HG03066 (cell line): ENCODE results near the gene ITGB3BP.
"Not testable (repeated sequence)": the region's sequence is repeated elsewhere in the genome, so short reads cannot be mapped to it uniquely, and the experiment has no call there.

Experiments
- ATAC-seq: cut with Tn5 transposase; IDR thresholded peaks from one replicate; pipeline ENCODE4 v1.9.1; 2021; ENCODE audit warnings: low read depth; ENCODE audit not compliant: unreplicated experiment

ITGB3BP gene

DNA sequence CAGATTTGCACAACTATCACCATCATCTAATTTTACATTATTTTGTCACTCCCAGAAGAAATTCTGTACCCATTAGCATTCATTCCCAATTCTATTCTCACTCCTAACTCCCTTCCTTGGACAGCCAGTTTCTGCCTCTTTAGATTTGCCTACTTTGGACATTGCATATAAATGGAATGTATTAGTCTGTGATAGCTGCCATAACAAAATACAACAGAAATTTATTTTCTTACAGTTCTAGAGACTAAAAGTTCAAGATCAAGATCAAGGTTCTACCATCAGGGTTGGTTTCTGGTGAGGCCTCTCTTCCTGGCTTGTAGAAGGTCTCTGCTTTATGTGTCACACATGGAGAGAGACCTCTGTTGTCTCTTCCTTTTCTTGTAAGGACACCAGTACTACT, 93.7 kb downstream of the ITGB3BP start:
- no peak for ATAC-seq

DNA sequence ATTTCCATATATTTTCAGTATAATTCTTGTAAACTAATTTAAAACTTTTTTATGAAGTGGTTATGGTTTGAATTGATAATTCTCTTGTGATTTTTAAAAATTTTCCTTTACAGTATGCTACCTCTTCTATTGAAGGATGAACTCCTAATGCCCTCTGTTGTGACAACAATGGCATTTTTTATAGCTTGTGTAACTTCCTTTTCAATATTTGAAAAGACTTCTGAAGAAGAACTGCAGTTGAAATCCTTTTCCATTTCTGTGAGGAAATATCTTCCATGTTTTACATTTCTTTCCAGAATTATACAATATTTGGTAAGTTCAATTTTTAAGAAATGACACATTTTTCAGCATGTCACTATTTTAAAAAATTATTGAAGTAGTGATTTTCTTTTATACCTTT, 94.2 kb downstream of the ITGB3BP start:
- ATAC-seq, result no peak

DNA sequence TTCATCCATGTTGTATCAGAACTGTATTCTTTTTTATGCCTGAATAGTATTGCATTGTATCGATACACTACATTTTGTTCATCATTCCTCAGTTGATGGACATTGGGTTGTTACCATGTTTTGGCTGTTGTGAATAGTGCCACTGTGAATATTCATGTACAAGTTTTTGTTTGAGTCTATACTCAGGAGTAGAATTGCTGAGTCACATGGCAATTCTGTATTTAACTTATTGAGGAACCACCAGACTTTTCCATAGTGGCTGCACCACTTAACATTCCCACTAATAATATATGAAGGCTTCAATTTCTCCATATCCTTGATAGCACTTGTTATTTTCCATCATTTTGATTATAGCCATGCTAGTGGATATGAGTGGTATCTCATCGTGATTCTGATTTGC, 99.4 kb downstream of the ITGB3BP start:
- ATAC-seq, result no peak

DNA sequence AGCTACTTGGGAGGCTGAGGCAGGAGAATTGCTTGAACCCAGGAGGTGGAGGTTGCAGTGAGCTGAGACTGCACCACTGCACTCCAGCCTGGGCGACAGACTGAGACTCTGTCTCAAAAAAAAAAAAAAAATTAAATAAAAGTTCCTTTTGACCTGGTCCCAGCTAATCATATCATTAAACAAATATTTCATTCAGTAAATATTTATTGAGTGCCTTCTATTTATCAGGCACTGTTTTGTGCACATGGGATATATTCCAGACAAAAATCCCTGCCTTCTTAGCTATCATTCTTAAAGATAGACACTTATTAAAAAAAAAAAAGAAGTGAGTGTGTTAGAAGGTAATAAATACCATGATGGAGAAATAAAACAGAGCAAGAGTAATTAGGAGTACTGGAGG, 102.3 kb downstream of the ITGB3BP start:
- not testable (repeated sequence) for ATAC-seq

DNA sequence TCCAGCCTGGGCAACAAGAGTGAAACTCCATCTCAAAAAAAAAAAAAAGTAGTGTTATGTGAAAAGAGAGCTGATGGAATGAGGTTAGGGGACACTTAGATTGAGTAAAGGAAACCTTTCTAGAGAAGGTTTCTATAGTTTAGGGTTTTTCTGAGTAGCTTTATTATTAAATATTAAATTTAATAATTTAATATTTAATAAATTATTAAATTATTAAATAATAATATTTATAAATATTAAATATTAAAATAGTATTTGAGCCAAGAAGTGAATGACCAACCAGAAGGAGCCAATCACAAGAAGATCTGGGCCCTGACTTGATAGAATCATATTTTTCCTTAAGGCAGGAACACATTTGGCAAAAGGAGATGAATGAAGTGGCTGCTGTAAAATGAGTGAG, 104.9 kb downstream of the ITGB3BP start:
- no peak for ATAC-seq

DNA sequence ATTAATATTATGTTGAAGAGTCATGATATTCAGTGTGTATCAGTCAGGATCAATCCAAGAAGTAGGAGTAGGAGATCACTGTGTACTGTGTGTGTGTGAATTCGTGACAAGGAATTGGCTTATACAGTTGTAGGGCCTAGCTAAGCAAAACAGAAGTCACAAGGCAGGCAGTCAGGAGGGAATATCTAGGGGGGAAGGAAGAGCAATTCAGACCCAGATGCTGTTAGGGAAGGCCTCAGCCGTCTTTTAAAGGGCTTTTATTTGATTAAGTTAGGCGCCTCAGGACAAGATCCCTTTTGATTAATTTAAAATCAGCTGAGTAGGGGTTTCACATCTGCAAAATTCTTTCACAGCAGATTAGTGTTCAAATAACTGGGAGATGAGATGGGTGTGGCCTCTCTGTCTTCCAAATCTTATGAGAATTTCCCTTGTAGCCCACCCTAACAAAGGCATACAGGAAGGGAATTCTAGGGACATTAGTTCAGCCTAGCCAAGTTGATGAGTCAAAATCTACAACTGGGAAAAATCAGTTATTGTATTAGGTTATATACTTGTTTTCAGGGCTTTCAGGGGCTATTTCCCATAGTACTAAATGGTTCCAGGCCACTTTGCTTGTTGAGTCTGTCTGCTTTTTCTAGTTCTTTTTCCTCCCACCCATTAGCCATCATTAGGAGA, 108.2 kb downstream of the ITGB3BP start:
- no peak for ATAC-seq

DNA sequence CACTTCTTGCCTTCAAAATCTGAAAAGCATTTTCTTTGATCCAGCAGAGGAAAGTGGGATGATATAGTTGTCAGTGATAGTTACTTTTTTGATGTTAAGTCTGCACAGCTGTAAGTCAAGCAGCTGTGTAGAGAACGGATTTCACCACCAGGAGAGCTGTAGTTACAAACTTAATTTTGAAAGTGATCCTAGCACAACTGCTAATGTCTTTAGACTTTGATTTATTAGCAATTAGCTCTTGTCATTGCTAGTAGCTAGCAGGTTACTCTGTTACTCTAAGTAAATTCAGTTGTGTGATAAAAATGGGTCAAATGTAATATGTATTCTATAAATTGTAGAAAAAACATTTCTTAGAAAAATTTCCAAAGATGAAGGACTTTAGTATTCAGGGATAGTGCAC, 109.6 kb downstream of the ITGB3BP start:
- no peak for ATAC-seq

DNA sequence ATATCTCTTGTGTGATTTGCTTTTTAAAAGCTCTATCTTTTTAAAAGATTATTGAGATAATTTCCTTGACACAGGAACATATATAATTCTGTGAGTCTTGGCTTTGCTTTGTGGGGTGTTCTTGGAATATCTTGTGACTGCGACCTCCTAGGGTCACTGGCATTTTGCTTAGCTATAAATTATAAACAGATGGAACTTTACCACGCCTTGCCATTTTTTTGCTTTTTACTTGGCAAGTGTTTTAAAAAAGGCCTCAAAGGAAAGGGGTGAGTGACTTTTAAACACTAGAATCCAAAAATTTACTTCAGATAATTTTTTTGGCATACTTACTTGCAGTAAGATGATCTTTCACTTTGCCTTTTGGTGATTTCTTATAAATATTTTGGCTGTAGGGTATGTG, 112.0 kb downstream of the ITGB3BP start:
- no peak for ATAC-seq

DNA sequence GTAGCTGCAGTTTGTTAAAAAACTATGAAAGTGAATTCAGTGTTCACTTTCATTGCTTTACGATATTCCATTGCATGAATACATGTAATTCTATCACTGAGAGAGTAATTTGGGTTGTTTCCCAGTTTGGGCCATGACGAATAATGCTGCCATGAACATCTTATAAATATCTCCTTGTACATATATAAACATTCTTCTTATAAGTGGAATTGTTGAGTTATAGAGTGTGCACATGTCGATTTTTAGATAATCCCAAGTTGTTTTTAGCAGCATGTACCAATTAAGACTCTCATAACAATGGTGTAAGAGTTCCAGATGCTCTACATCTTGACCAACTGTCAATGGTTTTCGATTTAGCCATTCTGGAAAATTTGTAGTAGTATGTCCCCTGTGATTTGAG, 114.7 kb downstream of the ITGB3BP start:
- no peak for ATAC-seq

DNA sequence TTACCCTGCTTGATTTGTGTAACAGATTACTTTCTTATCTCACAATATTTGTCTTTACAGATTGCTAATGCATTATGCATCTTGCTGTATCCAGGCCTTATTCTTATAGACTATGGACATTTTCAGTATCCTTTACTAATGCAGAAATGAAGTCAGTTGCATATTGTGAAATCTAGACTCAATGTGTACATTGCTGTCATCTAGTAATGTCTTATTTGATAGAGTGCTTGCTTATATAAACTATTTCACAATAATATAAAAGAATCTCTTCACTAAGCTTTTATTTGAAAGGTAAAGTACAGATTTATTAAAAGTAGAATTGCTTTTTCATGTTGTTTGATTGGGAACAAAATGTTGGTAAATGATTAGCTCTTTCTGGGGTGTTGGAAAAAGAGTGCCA, 116.0 kb downstream of the ITGB3BP start:
- ATAC-seq, result no peak

DNA sequence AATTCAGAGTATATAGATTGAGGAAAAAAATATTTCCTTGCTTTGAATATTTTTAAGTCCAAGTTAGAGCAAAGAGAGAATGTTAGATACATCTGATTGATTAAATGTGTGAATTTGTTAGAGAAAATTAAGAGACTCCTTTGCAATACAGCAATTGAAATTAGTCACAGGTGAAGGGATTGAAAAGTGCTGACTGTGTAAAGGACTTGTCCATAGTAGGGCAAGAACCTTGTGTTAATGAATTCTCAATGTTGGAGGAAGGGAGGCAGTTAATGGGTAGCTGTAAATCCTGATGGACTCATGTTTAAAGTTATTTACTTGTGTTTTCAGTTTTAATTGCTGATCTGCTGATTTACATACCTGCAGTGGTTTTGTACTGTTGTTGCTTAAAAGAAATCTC, 117.0 kb downstream of the ITGB3BP start:
- no peak for ATAC-seq

DNA sequence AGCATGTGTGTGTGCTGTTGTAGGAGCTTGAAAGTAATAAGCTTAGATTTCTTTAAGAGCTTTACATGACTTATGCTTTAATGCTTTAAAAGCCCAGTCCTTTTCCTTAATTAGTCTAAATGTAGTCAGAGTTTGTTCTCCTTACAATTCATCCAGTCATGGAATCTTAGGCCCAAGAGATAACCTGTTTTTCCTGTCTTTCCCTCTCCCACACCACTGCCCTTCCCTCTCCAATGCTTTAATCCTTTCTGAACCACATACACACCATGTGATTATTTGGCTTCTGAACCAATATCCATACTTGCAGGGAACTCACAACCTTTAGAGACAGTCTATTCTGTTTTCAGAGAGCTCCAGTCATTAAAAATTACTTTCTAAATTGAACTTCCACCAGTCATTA, 118.0 kb downstream of the ITGB3BP start:
- ATAC-seq, result no peak

DNA sequence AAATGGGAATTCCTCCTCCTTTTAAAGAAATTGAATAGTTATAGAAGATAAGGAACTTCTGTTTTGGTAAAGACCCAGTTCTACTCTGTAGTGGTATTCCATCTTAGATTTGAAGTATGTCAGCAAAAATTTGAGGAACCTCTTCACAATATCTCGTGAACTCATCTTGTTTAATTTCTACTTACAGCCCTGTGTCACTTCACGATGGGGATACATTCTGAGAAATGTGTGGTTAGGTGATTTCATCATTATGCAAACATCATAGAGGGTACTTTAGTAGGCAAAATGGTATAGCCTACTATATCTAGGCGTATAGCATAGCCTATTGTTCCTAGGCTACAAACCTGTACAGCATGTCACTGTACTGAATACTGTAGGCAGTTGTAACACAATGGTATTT, 119.6 kb downstream of the ITGB3BP start:
- ATAC-seq, result no peak

DNA sequence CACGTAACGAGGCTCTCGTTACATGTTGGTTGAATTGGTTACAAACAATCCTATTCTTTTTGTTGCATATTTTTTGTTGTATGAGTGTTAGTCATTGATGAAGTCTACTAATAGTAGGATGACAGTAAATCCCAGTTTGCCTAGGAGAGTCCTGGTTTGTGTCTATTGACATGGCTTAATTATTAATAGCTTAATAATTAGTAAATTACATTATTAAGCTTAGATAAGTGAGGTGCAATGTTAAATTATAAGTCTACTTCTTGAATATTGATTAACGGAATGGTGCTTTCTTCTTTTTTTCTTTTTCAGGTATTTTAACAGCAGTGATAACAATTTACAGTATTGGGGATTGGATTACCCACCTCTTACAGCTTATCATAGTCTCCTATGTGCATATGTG, 121.1 kb downstream of the ITGB3BP start:
- ATAC-seq, result no peak
